IMR-90 (cell line): ENCODE results near the gene KCNAB3. TPM values are rescaled to one million over a fixed set of nuclear protein-coding genes. Genes with fewer than 3 reads are reported as not detected.

Source experiments
- ATAC-seq: fragments of 200-7000 bp; cut with Tn5 transposase; 2 replicates; pipeline ENCODE4 v1.9.1; 2020; ENCODE audit warnings: low read depth, mild to moderate bottlenecking, moderate library complexity
- BruUV-seq: library from RNA; stranded (reverse); fragments of 400-500 nt; replicated peaks from 2 replicates; lab custom pipeline; 2021; lab: Mats Ljungman, UMichigan
- CTCF ChIA-PET: fragments of 300-600 bp; formaldehyde crosslinking; extraction: SDS; loops from one replicate; lab custom pipeline; 2021; ENCODE audit warnings: antibody characterized with exemption; lab: Yijun Ruan, JAX
- POLR2A ChIA-PET: fragments of 300-600 bp; sonication (Branson Sonifier 250); formaldehyde crosslinking; loops from one replicate; lab custom pipeline; 2022; ENCODE audit warnings: antibody characterized with exemption; ENCODE audit not compliant: unreplicated experiment; lab: Charles Lee
- DNase-seq: peaks from one replicate; pipeline ENCODE4 v3.0.0; 2013
- H2AFZ ChIP-seq: replicated peaks from 2 replicates; pipeline ENCODE3; 2013; ENCODE audit warnings: low read length, mild to moderate bottlenecking; ENCODE audit not compliant: poor library complexity
- H2AK5ac ChIP-seq: 2 replicates; pipeline ENCODE4 v1.6.1; 2013; ENCODE audit warnings: low read depth, low read length, inconsistent platforms
- H2AK9ac ChIP-seq: replicated peaks from 2 replicates; pipeline ENCODE3; 2013; ENCODE audit warnings: mild to moderate bottlenecking, low read depth, low read length, moderate library complexity; ENCODE audit not compliant: poor library complexity
- H2BK120ac ChIP-seq: 2 replicates; pipeline ENCODE4 v1.6.1; 2013; ENCODE audit warnings: low read depth, low read length, inconsistent platforms
- H2BK15ac ChIP-seq: 3 replicates; pipeline ENCODE4 v1.6.1; 2013; ENCODE audit warnings: low read depth, low read length, inconsistent platforms
- H2BK20ac ChIP-seq: 2 replicates; pipeline ENCODE4 v1.6.1; 2013; ENCODE audit warnings: low read depth, mild to moderate bottlenecking, inconsistent platforms, low read length, moderate library complexity
- H2BK5ac ChIP-seq: 2 replicates; pipeline ENCODE4 v1.6.1; 2013; ENCODE audit warnings: mild to moderate bottlenecking, low read depth, low read length, inconsistent platforms; ENCODE audit not compliant: poor library complexity, severe bottlenecking
- H3K14ac ChIP-seq: replicated peaks from 2 replicates; pipeline ENCODE4 v1.6.1; 2013; ENCODE audit warnings: low read depth, low read length, inconsistent platforms
- H3K18ac ChIP-seq: 2 replicates; pipeline ENCODE4 v1.6.1; 2013; ENCODE audit warnings: low read depth, low read length, control low read depth
- H3K23ac ChIP-seq: 2 replicates; pipeline ENCODE4 v1.6.1; 2013; ENCODE audit warnings: low read depth, low read length, inconsistent platforms
- H3K27ac ChIP-seq: 2 replicates; pipeline ENCODE4 v1.5.1; 2013; ENCODE audit warnings: mild to moderate bottlenecking, control low read depth, low read length; ENCODE audit not compliant: insufficient read depth
- H3K27me3 ChIP-seq: 2 replicates; pipeline ENCODE4 v1.6.1; 2013; ENCODE audit warnings: low read length; ENCODE audit not compliant: control insufficient read depth, insufficient read depth
- H3K36me3 ChIP-seq: 2 replicates; pipeline ENCODE4 v1.6.1; 2013; ENCODE audit warnings: low read length, mixed read lengths; ENCODE audit not compliant: control insufficient read depth, insufficient read depth
- H3K4ac ChIP-seq: 2 replicates; pipeline ENCODE4 v1.6.1; 2013; ENCODE audit warnings: low read depth, low read length, inconsistent platforms
- H3K4me1 ChIP-seq: 2 replicates; pipeline ENCODE4 v1.6.1; 2013; ENCODE audit warnings: low read length, mixed read lengths; ENCODE audit not compliant: control insufficient read depth, insufficient read depth
- H3K4me2 ChIP-seq: 2 replicates; pipeline ENCODE4 v1.6.1; 2013; ENCODE audit warnings: low read depth, mild to moderate bottlenecking, control low read depth, low read length, moderate library complexity
- H3K4me3 ChIP-seq: 2 replicates; pipeline ENCODE4 v1.5.1; 2013; ENCODE audit warnings: low read depth, mild to moderate bottlenecking, control low read depth, low read length, moderate library complexity; ENCODE audit not compliant: insufficient read depth
- H3K56ac ChIP-seq: 2 replicates; pipeline ENCODE4 v1.6.1; 2013; ENCODE audit warnings: low read length, inconsistent platforms; ENCODE audit not compliant: insufficient read depth; ENCODE audit errors: extremely low read depth
- H3K79me1 ChIP-seq, 2 experiments: 2 replicates each; pipeline ENCODE4 v1.6.1; 2013; ENCODE audit warnings: low read length in 2 of 2, inconsistent platforms in 1 of 2, low read depth in 1 of 2
- H3K9ac ChIP-seq: 2 replicates; pipeline ENCODE4 v1.6.1; 2013; ENCODE audit warnings: low read depth, low read length, control low read depth
- H3K9me1 ChIP-seq: 2 replicates; pipeline ENCODE4 v1.6.1; 2013; ENCODE audit warnings: low read length, inconsistent platforms; ENCODE audit not compliant: insufficient read depth
- H3K9me3 ChIP-seq: 2 replicates; pipeline ENCODE4 v1.6.1; 2013; ENCODE audit warnings: low read length; ENCODE audit not compliant: control insufficient read depth, insufficient read depth
- H4K20me1 ChIP-seq: 2 replicates; pipeline ENCODE4 v1.6.1; 2013; ENCODE audit warnings: low read length, inconsistent platforms; ENCODE audit not compliant: insufficient read depth
- H4K5ac ChIP-seq: 2 replicates; pipeline ENCODE4 v1.6.1; 2013; ENCODE audit warnings: mild to moderate bottlenecking, low read depth, low read length, control low read depth
- H4K8ac ChIP-seq, 2 experiments: 2 replicates each; pipeline ENCODE4 v1.6.1; 2013; ENCODE audit warnings: low read depth in 2 of 2, low read length in 2 of 2, control low read depth in 1 of 2, inconsistent platforms in 1 of 2
- H4K91ac ChIP-seq: 2 replicates; pipeline ENCODE4 v1.6.1; 2013; ENCODE audit warnings: low read depth, low read length, inconsistent platforms; ENCODE audit not compliant: insufficient read depth
- BHLHE40 ChIP-seq: fragments of 150-350 bp; IDR thresholded peaks from 2 replicates; pipeline ENCODE4 v1.6.1; 2016; ENCODE audit warnings: mild to moderate bottlenecking, low read depth, low read length
- CEBPB ChIP-seq: IDR thresholded peaks from 2 replicates; pipeline ENCODE4 v1.6.1; 2012; ENCODE audit warnings: low read depth, low read length, improper control_type of control experiment
- CHD1 ChIP-seq: IDR thresholded peaks from 2 replicates; pipeline ENCODE4 v1.6.1; 2012; ENCODE audit warnings: low read depth, low read length, improper control_type of control experiment
- CTCF ChIP-seq: conservative IDR thresholded peaks from 2 replicates; pipeline ENCODE4 v1.5.1; 2012; ENCODE audit warnings: mild to moderate bottlenecking, low read depth, low read length, improper control_type of control experiment
- ELK1 ChIP-seq: fragments of 150-350 bp; IDR thresholded peaks from 2 replicates; pipeline ENCODE4 v1.6.1; 2016; ENCODE audit warnings: low read depth, mild to moderate bottlenecking, low read length, moderate library complexity, borderline replicate concordance
- FOS ChIP-seq: fragments of 150-350 bp; IDR thresholded peaks from 2 replicates; pipeline ENCODE4 v1.6.1; 2016; ENCODE audit warnings: low read depth, low read length
- MAFK ChIP-seq: IDR thresholded peaks from 2 replicates; pipeline ENCODE4 v1.6.1; 2012; ENCODE audit warnings: low read depth, low read length, improper control_type of control experiment
- MAZ ChIP-seq: IDR thresholded peaks from 2 replicates; pipeline ENCODE4 v1.6.1; 2012; ENCODE audit warnings: low read depth, mild to moderate bottlenecking, low read length, improper control_type of control experiment, moderate library complexity, borderline replicate concordance
- MXI1 ChIP-seq: IDR thresholded peaks from 2 replicates; pipeline ENCODE4 v1.6.1; 2012; ENCODE audit warnings: low read depth, mild to moderate bottlenecking, low read length, moderate library complexity, borderline replicate concordance
- POLR2A ChIP-seq: IDR thresholded peaks from 2 replicates; pipeline ENCODE4 v1.6.1; 2012; ENCODE audit warnings: mild to moderate bottlenecking, low read depth, low read length
- RAD21 ChIP-seq: IDR thresholded peaks from 2 replicates; pipeline ENCODE4 v1.6.1; 2012; ENCODE audit warnings: low read length, improper control_type of control experiment
- RCOR1 ChIP-seq: IDR thresholded peaks from 2 replicates; pipeline ENCODE4 v1.6.1; 2012; ENCODE audit warnings: mild to moderate bottlenecking, low read length, improper control_type of control experiment; ENCODE audit not compliant: insufficient replicate concordance
- RFX5 ChIP-seq: IDR thresholded peaks from 2 replicates; pipeline ENCODE4 v1.8.0; 2012; ENCODE audit warnings: low read depth, mild to moderate bottlenecking, low read length, moderate library complexity
- USF2 ChIP-seq: fragments of 150-350 bp; IDR thresholded peaks from 2 replicates; pipeline ENCODE4 v1.6.1; 2017; ENCODE audit warnings: mild to moderate bottlenecking, antibody characterized with exemption, low read length, low read depth
- WGBS, 2 experiments: methylation state at CpG; one replicate each; pipeline versions ENCODE4 v1.1.5 to v1.1.7; 2013; ENCODE audit warnings: missing lambda C conversion rate in 2 of 2; ENCODE audit not compliant: insufficient read length in 1 of 2; ENCODE audit errors: extremely low coverage in 2 of 2; 5-methylcytosine and 5-hydroxymethylcytosine counted together
- dilution Hi-C: fragments of 300-500 bp; cut with HindIII; formaldehyde crosslinking; loops from one replicate; pipeline ENCODE4 v1.14.3; 2018; ENCODE audit warnings: low sequenced_read_pairs; ENCODE audit not compliant: unreplicated experiment
- in situ Hi-C: fragments of 300-500 bp; cut with MboI; formaldehyde crosslinking; loops from 3 replicates; pipeline ENCODE4 v1.14.3; 2019; ENCODE audit warnings: low sequenced_read_pairs, inconsistent platforms, mixed read lengths
- intact Hi-C: fragments of 100-400 bp; cut with micrococcal nuclease; formaldehyde crosslinking; loops from 2 replicates; pipeline ENCODE4 v1.10.0; 2022
- polyA plus RNA-seq, 3 experiments: library from polyadenylated mRNA; depleted of rRNA; stranded (reverse); fragments of >200 nt; gene quantifications; 2 replicates each; pipeline ENCODE4 v1.2.3, GENCODE V29; 2012; ENCODE audit warnings: low replicate concordance in 1 of 3
- total RNA-seq: library from RNA; depleted of rRNA; stranded (reverse); fragments of >200 nt; gene quantifications from 2 replicates; pipeline ENCODE4 v1.2.3, GENCODE V29; 2012

The KCNAB3 gene
- total and polyA plus RNA-seq, 2 of the 4 experiments (the other 2 are of a cell fraction): 0.36 to 4.2 TPM

- Histone ChIP-seq H3K14ac (no peak overlapping the region), H2BK120ac (no peak overlapping the region), H2BK15ac (no peak overlapping the region), H3K27ac (no peak overlapping the region), H2AK5ac (no peak overlapping the region), H3K4me3 (no peak overlapping the region), H3K9me1 (no peaks in the 10 kb centered on the region), H2BK5ac (no peak overlapping the region), H4K20me1 (no peaks in the 10 kb centered on the region), H3K4me1 (no peaks in the 10 kb centered on the region), H3K23ac (no peak overlapping the region), H3K4ac (no peak overlapping the region), H3K4me2 (no peak overlapping the region), H2AFZ (no peak overlapping the region), H3K18ac (no peak overlapping the region), H4K5ac (no peak overlapping the region), H4K91ac (no peak overlapping the region), H2BK20ac (no peak overlapping the region), H3K56ac (no peak overlapping the region), H3K36me3 (peaks cover 92% of the 10 kb centered on the region), H3K9ac (no peak overlapping the region), H2AK9ac (no peak overlapping the region), H3K79me1 (peaks cover 0 to 8% of the 10 kb centered on the region in 2 experiments; a peak in 2 of 4 replicates), H4K8ac (no peak overlapping the region), H3K27me3 (no peaks in the 10 kb centered on the region), H3K9me3 (no peaks in the 10 kb centered on the region)
- WGBS, 2 experiments: 71% methylated on average over 9 of the region's 22 CpGs; no CpG with 5 or more reads in 1 of the 2 experiments
- dilution Hi-C loops (no loop called here), in situ Hi-C loops (no loop called here), intact Hi-C loops (no loop called here)
- CTCF ChIA-PET: interaction anchor here (1.3 kb wide), 1 partner anchor 87 kb away, joined by 10 read pairs; no protein-coding TSS in a partner anchor
- POLR2A ChIA-PET: no interaction called here
- TSS peak; percentile 38 for BruUV-seq
- DNase-seq (no peak), ATAC-seq (no peak)
- TF ChIP-seq BHLHE40: no peak
- no peak for TF ChIP-seq RFX5
- no peak for TF ChIP-seq USF2
- no peak for TF ChIP-seq FOS
- TF ChIP-seq MAFK: no peak
- no peak for TF ChIP-seq CTCF
- TF ChIP-seq CHD1: no peak
- TF ChIP-seq RCOR1: no peak
- no peak for TF ChIP-seq POLR2A
- TF ChIP-seq MAZ: no peak
- TF ChIP-seq CEBPB: no peak
- no peak for TF ChIP-seq MXI1
- TF ChIP-seq RAD21: no peak
- no peak for TF ChIP-seq ELK1
These were observed 26.2 kb downstream of the KCNAB3 start for GRCh38 chr17:7903154-7904103.
